Aorta (tissue), 5 donors: ENCODE results near the gene PRKAG2. TPM values are rescaled to one million over a fixed set of nuclear protein-coding genes. Genes with fewer than 3 reads are reported as not detected.
"Not testable (repeated sequence)": the region's sequence is repeated elsewhere in the genome, so short reads cannot be mapped to it uniquely, and the experiment has no call there.

Experiments used
- ATAC-seq: fragments of 200-7000 bp; cut with Tn5 transposase; one replicate; pipeline ENCODE4 v1.9.1; 2022; ENCODE audit warnings: moderate library complexity; ENCODE audit not compliant: low FRiP score
- DNase-seq, 2 donors: peaks; one replicate each; pipeline ENCODE4 v3.0.0-alpha.2; 2020
- H3K27ac ChIP-seq, 2 donors: one replicate each; pipeline ENCODE4 v1.5.1; 2013; ENCODE audit warnings: low read length in 2 of 2, mild to moderate bottlenecking in 2 of 2, moderate library complexity in 2 of 2, control low read depth in 1 of 2, inconsistent platforms in 1 of 2, low read depth in 1 of 2
- H3K27me3 ChIP-seq, 2 donors: one replicate each; pipeline ENCODE4 v1.6.1; 2013; ENCODE audit warnings: control low read depth in 1 of 2, low read length in 1 of 2, mild to moderate bottlenecking in 1 of 2, moderate library complexity in 1 of 2; ENCODE audit not compliant: insufficient read depth in 2 of 2, control insufficient read depth in 1 of 2
- H3K36me3 ChIP-seq, 2 donors: one replicate each; pipeline ENCODE4 v1.6.1; 2013; ENCODE audit warnings: control low read depth in 1 of 2, low read length in 1 of 2, mild to moderate bottlenecking in 1 of 2; ENCODE audit not compliant: insufficient read depth in 2 of 2, control insufficient read depth in 1 of 2
- H3K4me1 ChIP-seq, 2 donors: one replicate each; pipeline ENCODE4 v1.6.1; 2013; ENCODE audit warnings: low read length in 2 of 2, control low read depth in 1 of 2, mild to moderate bottlenecking in 1 of 2, moderate library complexity in 1 of 2; ENCODE audit not compliant: insufficient read depth in 2 of 2, control insufficient read depth in 1 of 2
- H3K4me3 ChIP-seq, 2 donors: one replicate each; pipeline ENCODE4 v1.5.1; 2013; ENCODE audit warnings: low read length in 2 of 2, control low read depth in 1 of 2, mild to moderate bottlenecking in 1 of 2
- H3K9me3 ChIP-seq: one replicate; pipeline ENCODE4 v1.6.1; 2013; ENCODE audit warnings: mild to moderate bottlenecking, low read length; ENCODE audit not compliant: control insufficient read depth
- WGBS, 2 donors: extraction: QIAGEN DNeasy Blood & Tissue Kit; methylation state at CpG; one replicate each; pipeline ENCODE4 v1.1.7; 2013; 5-methylcytosine and 5-hydroxymethylcytosine counted together
- intact Hi-C, 2 donors: fragments of 100-400 bp; cut with DNase I; formaldehyde crosslinking; loops; one replicate each; pipeline versions ENCODE4 v1.14.2 to v1.15.0; 2022
- polyA plus RNA-seq, 2 donors: library from polyadenylated mRNA; stranded (reverse); fragments of 200-250 nt; gene quantifications; one replicate each; pipeline ENCODE4 v1.2.3, GENCODE V29; 2013
- total RNA-seq, 2 donors: library from RNA; stranded (reverse); fragmentation: NEBNext Ultra II Directional; extraction: Animal tissue kit (Norgen Biotek cat#: 25700); gene quantifications; one replicate each; pipeline ENCODE4 v1.2.1, GENCODE V29; 2021
- donor health status: healthy with polysubstance abuse.
- donor health status: Bipolar disorder and iron deficiency.
- donor health status: DM: no; HTN: no; CAD: no.
- donor health status: DM: no; HTN: no; CAD: no.
- donor health status: DM: yes; HTN: yes; CAD: no.

Gene PRKAG2
- total and polyA plus RNA-seq, 4 donors, result 34.0 to 69.9 (median 52.6) TPM

DNA sequence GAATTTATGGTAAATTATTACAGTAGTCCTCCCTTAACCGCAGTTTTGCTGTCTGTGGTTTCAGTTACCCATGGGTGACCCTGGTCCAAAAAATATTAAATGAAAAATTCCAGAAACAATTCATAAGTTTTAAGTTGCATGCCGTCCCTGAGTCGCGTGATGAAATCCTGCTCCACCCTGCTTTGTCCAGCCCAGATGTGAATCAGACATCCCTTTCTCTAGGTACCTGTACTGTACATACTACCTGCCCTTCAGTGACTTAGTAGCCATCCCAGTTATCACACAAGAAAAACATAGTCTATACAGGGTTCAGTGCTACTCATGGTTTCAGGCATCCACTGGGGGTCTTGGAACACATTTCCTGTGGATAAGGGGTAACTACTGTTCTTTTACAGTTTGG, 336.8 kb downstream of the PRKAG2 start:
- Histone ChIP-seq H3K27me3 (no peaks in the 10 kb centered on the region), H3K9me3 (no peaks in the 10 kb centered on the region), H3K27ac (no peak overlapping the region), H3K36me3 (no peaks in the 10 kb centered on the region), H3K4me1 (no peaks in the 10 kb centered on the region), H3K4me3 (no peak overlapping the region)
- DNase-seq (no peak), ATAC-seq (no peak)
- 82 to 86% methylated on average over 4 of the region's 4 CpGs for WGBS, 2 donors
- intact Hi-C loops, result loop anchor here in 1 of 2 donors (2.0 kb wide), 1 partner anchor 37 kb away; no protein-coding TSS in a partner anchor

- Histone ChIP-seq H3K27ac (peak overlapping the region in 1 of 2 donors; percentile 2), H3K4me1 (no peaks in the 10 kb centered on the region), H3K36me3 (no peaks in the 10 kb centered on the region), H3K27me3 (no peaks in the 10 kb centered on the region), H3K4me3 (no peak overlapping the region), H3K9me3 (no peaks in the 10 kb centered on the region)
- DNase-seq (peak; percentile 60 to 79), ATAC-seq (no peak)
- intact Hi-C loops, result no loop called here
- WGBS, 2 donors, result 14 to 17% methylated on average over 9 of the region's 9 CpGs
Measured at GRCh38 chr7:151539088-151539671, 337.7 kb downstream of the PRKAG2 start.

- no peaks in the 10 kb centered on the region for H3K4me1 ChIP-seq
- peak overlapping the region in 1 of 2 donors; percentile 95 for H3K27ac ChIP-seq
- no peaks in the 10 kb centered on the region for H3K9me3 ChIP-seq
- ATAC-seq (peak; percentile 87), DNase-seq (no peak)
- 1 to 5% methylated on average over 8 of the region's 8 CpGs for WGBS, 2 donors
- intact Hi-C loops, result no loop called here
- no peak overlapping the region for H3K4me3 ChIP-seq
- no peaks in the 10 kb centered on the region for H3K27me3 ChIP-seq
- H3K36me3 ChIP-seq, result no peaks in the 10 kb centered on the region
Measured at GRCh38 chr7:151537818-151538561, 338.9 kb downstream of the PRKAG2 start.

DNA sequence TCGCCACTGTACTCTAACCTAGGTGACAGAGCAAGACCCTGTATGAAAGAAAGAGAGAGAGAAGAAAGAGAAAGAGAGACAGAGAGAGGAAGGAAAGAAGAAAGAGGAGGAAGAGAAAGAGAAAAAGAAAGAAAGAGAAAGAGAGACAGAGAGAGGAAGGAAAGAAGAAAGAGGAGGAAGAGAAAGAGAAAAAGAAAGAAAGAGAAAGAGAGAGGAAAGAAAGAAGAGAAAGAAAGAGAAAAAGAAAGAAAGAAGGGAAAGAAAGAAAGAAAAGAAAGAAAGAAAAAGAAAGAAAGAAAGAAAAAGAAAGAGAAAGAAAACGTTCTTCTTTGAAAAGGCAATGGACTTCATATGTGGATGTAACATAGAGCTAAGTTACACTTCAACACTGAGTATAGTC, 340.7 kb downstream of the PRKAG2 start:
- ATAC-seq, intact Hi-C loops: not testable (repeated sequence)

DNA sequence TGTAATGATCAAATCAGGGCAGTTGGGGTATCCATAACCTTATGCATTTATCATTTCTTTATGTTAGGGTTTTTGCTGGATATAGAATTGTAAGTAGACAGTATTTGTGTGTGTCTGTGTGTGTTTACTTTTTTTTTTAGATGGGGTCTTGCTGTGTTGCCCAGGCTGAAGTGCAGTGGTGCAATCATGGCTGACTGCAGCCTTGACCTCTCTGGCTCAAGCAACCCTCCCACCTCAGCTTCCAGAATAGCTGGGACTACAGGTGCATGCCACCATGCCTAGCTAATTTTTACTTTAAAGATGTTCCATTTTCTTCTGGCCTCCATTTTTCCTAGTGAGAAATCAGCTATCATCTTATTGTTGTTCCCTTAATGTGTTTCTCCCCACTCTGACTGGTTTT, 347.1 kb downstream of the PRKAG2 start:
- Histone ChIP-seq H3K27me3 (no peaks in the 10 kb centered on the region), H3K36me3 (no peaks in the 10 kb centered on the region), H3K27ac (no peak overlapping the region), H3K9me3 (peaks cover 2% of the 10 kb centered on the region), H3K4me3 (no peak overlapping the region), H3K4me1 (no peaks in the 10 kb centered on the region)
- DNase-seq, result no peak
- ATAC-seq, result no peak
- intact Hi-C loops, result no loop called here

More for the DNA sequence above, 340.7 kb downstream of the PRKAG2 start:
- not testable (repeated sequence) for H3K27ac ChIP-seq, H3K36me3 ChIP-seq, H3K4me1 ChIP-seq, H3K27me3 ChIP-seq, H3K9me3 ChIP-seq, H3K4me3 ChIP-seq, DNase-seq
- WGBS, 2 donors, result 93 to 98% methylated on average over 2 of the region's 2 CpGs

- no peak overlapping the region for H3K27ac ChIP-seq
- no peaks in the 10 kb centered on the region for H3K36me3 ChIP-seq
- no peaks in the 10 kb centered on the region for H3K4me1 ChIP-seq
- H3K4me3 ChIP-seq, result no peak overlapping the region
- intact Hi-C loops, result no loop called here
- ATAC-seq (no peak), DNase-seq (no peak)
- WGBS, 2 donors, result 80 to 93% methylated on average over 2 of the region's 2 CpGs
- peaks cover under 1% of the 10 kb centered on the region for H3K9me3 ChIP-seq
- no peaks in the 10 kb centered on the region for H3K27me3 ChIP-seq
Measured at GRCh38 chr7:151524845-151525244, 352.1 kb downstream of the PRKAG2 start.

DNA sequence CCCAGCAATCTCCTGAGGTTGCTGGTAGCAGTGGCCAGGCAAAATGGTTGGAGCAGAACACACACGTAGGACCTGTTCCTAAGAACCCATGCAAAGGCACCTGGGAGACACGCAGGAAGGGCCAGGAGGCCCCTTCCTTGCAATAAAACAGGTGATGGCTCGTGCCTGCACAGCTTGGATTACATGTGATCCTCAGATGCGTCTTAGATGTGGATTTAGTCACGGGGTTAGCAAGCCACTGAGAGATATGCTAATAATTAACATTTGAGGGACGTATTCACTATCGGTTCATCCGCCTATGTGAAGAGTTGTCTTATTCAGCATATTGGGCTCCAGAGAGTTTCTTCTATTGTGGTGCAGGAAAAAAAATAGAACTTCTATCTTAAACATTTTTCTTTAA, 352.6 kb downstream of the PRKAG2 start:
- Histone ChIP-seq H3K27me3 (no peaks in the 10 kb centered on the region), H3K4me3 (no peak overlapping the region), H3K9me3 (no peaks in the 10 kb centered on the region), H3K4me1 (no peaks in the 10 kb centered on the region), H3K27ac (no peak overlapping the region), H3K36me3 (no peaks in the 10 kb centered on the region)
- 93 to 96% methylated on average over 8 of the region's 8 CpGs for WGBS, 2 donors
- intact Hi-C loops, result no loop called here
- ATAC-seq (no peak), DNase-seq (no peak)

- DNase-seq (peak; percentile 80 to 90), ATAC-seq (peak; percentile 43)
- no peaks in the 10 kb centered on the region for H3K9me3 ChIP-seq
- peak overlapping the region; percentile 24 to 49 for H3K4me3 ChIP-seq
- H3K27ac ChIP-seq, result peak overlapping the region; percentile 38 to 70
- WGBS, 2 donors, result 6 to 7% methylated on average over 46 to 55 of the region's 55 CpGs
- intact Hi-C loops, result no loop called here
- H3K36me3 ChIP-seq, result no peaks in the 10 kb centered on the region
- peaks cover 0 to 3% of the 10 kb centered on the region in 2 donors for H3K4me1 ChIP-seq
- no peaks in the 10 kb centered on the region for H3K27me3 ChIP-seq
Measured at GRCh38 chr7:151520419-151521261, 356.3 kb downstream of the PRKAG2 start.
